SK-N-SH (cell line): ENCODE results near the gene HDGFL3. TPM values are rescaled to one million over a fixed set of nuclear protein-coding genes. Genes with fewer than 3 reads are reported as not detected.

Source experiments
- CTCF ChIA-PET: fragments of 300-600, 350-600 bp; formaldehyde crosslinking; extraction: SDS; loops from one replicate; lab custom pipeline; 2021; lab: Yijun Ruan, JAX
- POLR2A ChIA-PET: fragments of 350-600 bp; sonication (Branson Sonifier 250); formaldehyde crosslinking; extraction: SDS; loops from one replicate; lab custom pipeline; 2020; ENCODE audit warnings: antibody characterized with exemption, inconsistent platforms; lab: Yijun Ruan, JAX
- DNase-seq: peaks from one replicate; pipeline ENCODE4 v3.0.0; 2012
- H2AFZ ChIP-seq: fragments of 200-600 bp; sonication (generic); 2 replicates; pipeline ENCODE4 v1.8.1; 2016; ENCODE audit warnings: antibody characterized with exemption, mild to moderate bottlenecking, low read depth
- H3F3A ChIP-seq: fragments of 200-600 bp; sonication (generic); replicated peaks from 2 replicates; pipeline ENCODE3; 2016; ENCODE audit warnings: antibody characterized with exemption, mild to moderate bottlenecking; ENCODE audit not compliant: insufficient read depth
- H3K27ac ChIP-seq, 2 experiments: fragments of 200-500 bp in 1 of 2; fragments of 200-600 bp in 1 of 2; sonication (Bioruptor generic) in 1 of 2; sonication (generic), shearing (Covaris generic) in 1 of 2; 2 replicates each; pipeline versions ENCODE4 v1.5.1 to v1.6.1; 2014 to 2016; ENCODE audit warnings: low read depth in 2 of 2, inconsistent platforms in 1 of 2, low read length in 1 of 2, mild to moderate bottlenecking in 1 of 2, mixed read lengths in 1 of 2
- H3K27me3 ChIP-seq: fragments of 200-600 bp; sonication (generic), shearing (Covaris generic); 2 replicates; pipeline ENCODE4 v1.6.1; 2016; ENCODE audit warnings: mixed run types; ENCODE audit not compliant: insufficient read depth
- H3K36me3 ChIP-seq, 2 experiments: fragments of 200-500 bp in 1 of 2; fragments of 200-600 bp in 1 of 2; sonication (Bioruptor generic) in 1 of 2; sonication (generic) in 1 of 2; replicated peaks in 1 of 2; 2 replicates each; pipeline versions ENCODE3 to v1.5.1; 2014 to 2016; ENCODE audit warnings: low read length in 1 of 2, mild to moderate bottlenecking in 1 of 2; ENCODE audit not compliant: insufficient read depth in 2 of 2, control insufficient read depth in 1 of 2
- H3K4me1 ChIP-seq, 2 experiments: fragments of 200-500 bp in 1 of 2; fragments of 200-600 bp in 1 of 2; sonication (Bioruptor generic) in 1 of 2; sonication (generic), shearing (Covaris generic) in 1 of 2; 2 replicates each; pipeline versions ENCODE4 v1.5.1 to v1.6.1; 2014 to 2016; ENCODE audit warnings: low read depth in 1 of 2, low read length in 1 of 2, mixed run types in 1 of 2; ENCODE audit not compliant: insufficient read depth in 2 of 2, control insufficient read depth in 1 of 2
- H3K4me2 ChIP-seq: fragments of 200-600 bp; sonication (generic), shearing (Covaris generic); 2 replicates; pipeline ENCODE4 v1.6.1; 2017; ENCODE audit warnings: mixed run types
- H3K4me3 ChIP-seq, 2 experiments: fragments of 200-500 bp in 1 of 2; fragments of 200-600 bp in 1 of 2; sonication (Bioruptor generic) in 1 of 2; sonication (generic), shearing (Covaris generic) in 1 of 2; 2 replicates each; pipeline versions ENCODE4 v1.5.1 to v1.8.1; 2014 to 2016; ENCODE audit warnings: low read depth in 2 of 2, inconsistent platforms in 1 of 2, low read length in 1 of 2, mild to moderate bottlenecking in 1 of 2, mixed read lengths in 1 of 2, moderate library complexity in 1 of 2
- H3K79me2 ChIP-seq: fragments of 200-600 bp; sonication (generic); 2 replicates; pipeline ENCODE4 v1.8.1; 2017; ENCODE audit warnings: mild to moderate bottlenecking; ENCODE audit not compliant: insufficient read depth
- H3K9ac ChIP-seq: fragments of 200-600 bp; sonication (generic); 2 replicates; pipeline ENCODE4 v1.6.1; 2017; ENCODE audit warnings: mixed run types
- H3K9me2 ChIP-seq: fragments of 200-600 bp; sonication (generic); 2 replicates; pipeline ENCODE4 v1.6.1; 2017; ENCODE audit warnings: mixed run types
- H3K9me3 ChIP-seq: fragments of 200-600 bp; sonication (generic); 2 replicates; pipeline ENCODE4 v1.6.1; 2017; ENCODE audit warnings: mixed run types, mild to moderate bottlenecking, moderate library complexity
- H4K20me1 ChIP-seq: fragments of 200-600 bp; sonication (generic); 2 replicates; pipeline ENCODE4 v1.6.1; 2017; ENCODE audit warnings: mild to moderate bottlenecking, mixed run types; ENCODE audit not compliant: insufficient read depth
- EP300 ChIP-seq, 2 experiments: IDR thresholded peaks; 2 replicates each; pipeline versions ENCODE4 v1.4.0 to v1.6.1; 2012; ENCODE audit warnings: borderline replicate concordance in 1 of 2, low read depth in 1 of 2, low read length in 1 of 2
- FOSL2 ChIP-seq: IDR thresholded peaks from 2 replicates; pipeline ENCODE4 v1.4.0; 2012; ENCODE audit warnings: low read depth, mild to moderate bottlenecking, moderate library complexity, borderline replicate concordance
- FOXJ3 ChIP-seq: sonication (generic); formaldehyde crosslinking; IDR thresholded peaks from 2 replicates; pipeline ENCODE4 v1.5.1; 2020; ENCODE audit warnings: mild to moderate bottlenecking, missing genetic modification reagents
- GABPA ChIP-seq: IDR thresholded peaks from 2 replicates; pipeline ENCODE4 v1.4.0; 2012; ENCODE audit warnings: low read depth, mild to moderate bottlenecking
- JUND ChIP-seq: IDR thresholded peaks from 2 replicates; pipeline ENCODE4 v1.4.0; 2012
- MEF2A ChIP-seq: IDR thresholded peaks from 2 replicates; pipeline ENCODE4 v1.4.0; 2012; ENCODE audit warnings: low read depth, borderline replicate concordance
- MXI1 ChIP-seq: IDR thresholded peaks from 2 replicates; pipeline ENCODE4 v1.6.1; 2012; ENCODE audit warnings: mild to moderate bottlenecking, low read depth, low read length, improper control_type of control experiment
- NRF1 ChIP-seq: IDR thresholded peaks from 2 replicates; pipeline ENCODE4 v1.6.1; 2012; ENCODE audit warnings: low read depth, mild to moderate bottlenecking, low read length
- POLR2AphosphoS5 ChIP-seq: IDR thresholded peaks from 2 replicates; pipeline ENCODE4 v1.6.1; 2012; ENCODE audit warnings: low read depth, low read length
- RXRA ChIP-seq: IDR thresholded peaks from 2 replicates; pipeline ENCODE4 v1.4.0; 2012; ENCODE audit warnings: low read depth, mild to moderate bottlenecking, borderline replicate concordance
- TAF1 ChIP-seq: IDR thresholded peaks from 2 replicates; pipeline ENCODE4 v1.6.1; 2012; ENCODE audit warnings: low read depth, mild to moderate bottlenecking, low read length, moderate library complexity, borderline replicate concordance
- TEAD4 ChIP-seq: IDR thresholded peaks from 2 replicates; pipeline ENCODE4 v1.4.0; 2012; ENCODE audit warnings: mild to moderate bottlenecking, borderline replicate concordance; ENCODE audit not compliant: insufficient read depth
- YY1 ChIP-seq: IDR thresholded peaks from 2 replicates; pipeline ENCODE4 v1.4.0; 2012; ENCODE audit warnings: low read depth, mild to moderate bottlenecking
- WGBS: methylation state at CpG from one replicate; pipeline ENCODE4 v1.1.6; 2017; ENCODE audit warnings: low lambda C conversion rate; 5-methylcytosine and 5-hydroxymethylcytosine counted together
- polyA plus RNA-seq, 3 experiments: library from polyadenylated mRNA; depleted of rRNA; stranded (reverse); fragments of >200 nt; gene quantifications; 2 replicates each; pipeline ENCODE4 v1.2.3, GENCODE V29; 2012
- TF ChIP-seq, protein P1 (sequence below): fragments of 150-350 bp; IDR thresholded peaks from 2 replicates; pipeline ENCODE4 v1.6.1; 2017; ENCODE audit warnings: antibody characterized with exemption, low read length, low read depth, borderline replicate concordance
- TF ChIP-seq, protein P2 (sequence below): IDR thresholded peaks from 2 replicates; pipeline ENCODE4; 2012
- TF ChIP-seq, protein P3 (sequence below): fragments of 150-350 bp; IDR thresholded peaks from 2 replicates; pipeline ENCODE4 v1.6.1; 2016; ENCODE audit warnings: mild to moderate bottlenecking, low read depth, low read length
- TF ChIP-seq, protein P4 (sequence below): IDR thresholded peaks from 2 replicates; pipeline ENCODE4 v1.4.0; 2012; ENCODE audit warnings: low read depth, borderline replicate concordance
- TF ChIP-seq, protein P5 (sequence below): fragments of 200-600 bp; sonication (generic); IDR thresholded peaks from 2 replicates; pipeline ENCODE4 v1.6.1; 2017; ENCODE audit warnings: antibody characterized with exemption, mild to moderate bottlenecking, moderate library complexity
- TF ChIP-seq, protein P6 (sequence below): IDR thresholded peaks from 2 replicates; pipeline ENCODE4 v1.4.0; 2012; ENCODE audit warnings: low read depth, borderline replicate concordance
- TF ChIP-seq, protein P7 (sequence below): IDR thresholded peaks from 2 replicates; pipeline ENCODE4 v1.4.0; 2012; ENCODE audit warnings: low read depth

HDGFL3 gene
- polyA plus RNA-seq, 1 of the 3 experiments (the other 2 are of a cell fraction): 8.0 TPM

DNA sequence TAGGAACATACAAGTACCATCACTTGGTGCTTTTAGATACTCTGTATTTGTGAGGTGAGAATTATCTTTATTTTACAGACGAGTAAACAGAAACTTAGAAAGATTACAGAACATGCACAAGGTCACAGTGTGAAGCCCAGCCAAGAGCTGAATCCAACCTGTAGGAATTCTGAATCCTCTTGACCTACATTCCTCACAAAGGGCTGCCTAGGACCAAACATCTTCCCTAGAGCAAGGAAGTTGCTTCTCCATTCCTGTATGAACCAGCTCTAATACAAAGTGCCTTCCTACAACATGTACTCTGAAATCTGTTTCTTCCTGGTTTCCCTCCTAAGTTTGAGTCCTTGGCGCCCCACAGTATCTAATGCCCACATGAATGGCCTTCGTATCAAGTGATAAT lies 2.9 kb downstream of the HDGFL3 start:
- H3K27ac ChIP-seq: 0 out of 4 replicates have a peak overlapping the region, but pooled peaks of 1 of the 2 experiments have one; percentile 77
- peaks cover 27% of the 10 kb centered on the region for H4K20me1 ChIP-seq
- TF ChIP-seq FOSL2 (no peak), YY1 (no peak)
- TF ChIP-seq, protein P1, sequence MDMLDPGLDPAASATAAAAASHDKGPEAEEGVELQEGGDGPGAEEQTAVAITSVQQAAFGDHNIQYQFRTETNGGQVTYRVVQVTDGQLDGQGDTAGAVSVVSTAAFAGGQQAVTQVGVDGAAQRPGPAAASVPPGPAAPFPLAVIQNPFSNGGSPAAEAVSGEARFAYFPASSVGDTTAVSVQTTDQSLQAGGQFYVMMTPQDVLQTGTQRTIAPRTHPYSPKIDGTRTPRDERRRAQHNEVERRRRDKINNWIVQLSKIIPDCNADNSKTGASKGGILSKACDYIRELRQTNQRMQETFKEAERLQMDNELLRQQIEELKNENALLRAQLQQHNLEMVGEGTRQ: no peak
- TF ChIP-seq, protein P2, sequence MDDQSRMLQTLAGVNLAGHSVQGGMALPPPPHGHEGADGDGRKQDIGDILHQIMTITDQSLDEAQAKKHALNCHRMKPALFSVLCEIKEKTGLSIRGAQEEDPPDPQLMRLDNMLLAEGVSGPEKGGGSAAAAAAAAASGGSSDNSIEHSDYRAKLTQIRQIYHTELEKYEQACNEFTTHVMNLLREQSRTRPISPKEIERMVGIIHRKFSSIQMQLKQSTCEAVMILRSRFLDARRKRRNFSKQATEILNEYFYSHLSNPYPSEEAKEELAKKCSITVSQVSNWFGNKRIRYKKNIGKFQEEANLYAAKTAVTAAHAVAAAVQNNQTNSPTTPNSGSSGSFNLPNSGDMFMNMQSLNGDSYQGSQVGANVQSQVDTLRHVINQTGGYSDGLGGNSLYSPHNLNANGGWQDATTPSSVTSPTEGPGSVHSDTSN: no peak
- H3K4me1 ChIP-seq: peaks cover 0 to 20% of the 10 kb centered on the region in 2 experiments; a peak in 2 of 4 replicates
- CTCF ChIA-PET: interaction anchor here (1.0 kb wide), 1 partner anchor 8 kb away, joined by 3 read pairs; no protein-coding TSS in a partner anchor
- peaks cover 24% of the 10 kb centered on the region for H3F3A ChIP-seq
- POLR2A ChIA-PET: no interaction called here
- 89% methylated on average over 3 of the region's 3 CpGs for WGBS
- peaks cover 73% of the 10 kb centered on the region for H3K79me2 ChIP-seq
- DNase-seq: no peak
- H3K9ac ChIP-seq: no peak overlapping the region
- H3K27me3 ChIP-seq: no peaks in the 10 kb centered on the region
- H3K9me2 ChIP-seq: no peaks in the 10 kb centered on the region
- H3K4me2 ChIP-seq: peak overlapping the region; percentile 17
- H2AFZ ChIP-seq: no peak overlapping the region
- peak overlapping the region in 1 of 2 experiments; percentile 10; a peak in 2 of 4 replicates for H3K4me3 ChIP-seq
- H3K36me3 ChIP-seq: no peaks in the 10 kb centered on the region
- no peaks in the 10 kb centered on the region for H3K9me3 ChIP-seq

DNA sequence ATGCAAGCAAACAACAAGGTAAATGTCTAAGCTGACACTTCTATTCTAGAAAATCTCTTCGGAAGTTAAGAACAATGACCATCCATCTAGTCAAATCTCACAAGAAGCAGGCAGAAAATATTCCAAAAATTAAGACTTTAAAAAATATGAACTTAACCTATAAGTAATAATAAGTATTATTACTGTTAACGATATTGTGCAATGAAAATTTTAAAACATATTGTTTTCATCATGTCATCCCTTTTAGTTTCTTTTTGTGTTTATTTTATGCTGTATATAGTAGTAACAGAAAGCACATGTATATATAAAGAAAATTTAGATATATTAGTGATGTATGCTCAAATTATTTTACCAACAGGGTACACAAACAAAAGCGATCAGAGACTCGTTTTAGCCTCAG lies 4.1 kb downstream of the HDGFL3 start:
- Histone ChIP-seq H3K27me3 (no peaks in the 10 kb centered on the region), H3K27ac (no peak overlapping the region), H3K9me2 (no peaks in the 10 kb centered on the region), H3K4me2 (no peak overlapping the region), H3K79me2 (peaks cover 84% of the 10 kb centered on the region), H3K9me3 (no peaks in the 10 kb centered on the region), H3K4me1 (peaks cover 0 to 16% of the 10 kb centered on the region in 2 experiments; a peak in 2 of 4 replicates), H4K20me1 (peaks cover 29% of the 10 kb centered on the region), H3K36me3 (no peaks in the 10 kb centered on the region), H3F3A (peaks cover 21% of the 10 kb centered on the region), H3K4me3 (no peak overlapping the region), H3K9ac (no peak overlapping the region), H2AFZ (no peak overlapping the region)
- POLR2A ChIA-PET: no interaction called here
- 96% methylated on average over 4 of the region's 4 CpGs for WGBS
- CTCF ChIA-PET: no interaction called here
- no peak for DNase-seq
- TF ChIP-seq POLR2AphosphoS5: no peak
- TF ChIP-seq, protein P3, sequence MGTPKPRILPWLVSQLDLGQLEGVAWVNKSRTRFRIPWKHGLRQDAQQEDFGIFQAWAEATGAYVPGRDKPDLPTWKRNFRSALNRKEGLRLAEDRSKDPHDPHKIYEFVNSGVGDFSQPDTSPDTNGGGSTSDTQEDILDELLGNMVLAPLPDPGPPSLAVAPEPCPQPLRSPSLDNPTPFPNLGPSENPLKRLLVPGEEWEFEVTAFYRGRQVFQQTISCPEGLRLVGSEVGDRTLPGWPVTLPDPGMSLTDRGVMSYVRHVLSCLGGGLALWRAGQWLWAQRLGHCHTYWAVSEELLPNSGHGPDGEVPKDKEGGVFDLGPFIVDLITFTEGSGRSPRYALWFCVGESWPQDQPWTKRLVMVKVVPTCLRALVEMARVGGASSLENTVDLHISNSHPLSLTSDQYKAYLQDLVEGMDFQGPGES: no peak
- TF ChIP-seq, protein P4, sequence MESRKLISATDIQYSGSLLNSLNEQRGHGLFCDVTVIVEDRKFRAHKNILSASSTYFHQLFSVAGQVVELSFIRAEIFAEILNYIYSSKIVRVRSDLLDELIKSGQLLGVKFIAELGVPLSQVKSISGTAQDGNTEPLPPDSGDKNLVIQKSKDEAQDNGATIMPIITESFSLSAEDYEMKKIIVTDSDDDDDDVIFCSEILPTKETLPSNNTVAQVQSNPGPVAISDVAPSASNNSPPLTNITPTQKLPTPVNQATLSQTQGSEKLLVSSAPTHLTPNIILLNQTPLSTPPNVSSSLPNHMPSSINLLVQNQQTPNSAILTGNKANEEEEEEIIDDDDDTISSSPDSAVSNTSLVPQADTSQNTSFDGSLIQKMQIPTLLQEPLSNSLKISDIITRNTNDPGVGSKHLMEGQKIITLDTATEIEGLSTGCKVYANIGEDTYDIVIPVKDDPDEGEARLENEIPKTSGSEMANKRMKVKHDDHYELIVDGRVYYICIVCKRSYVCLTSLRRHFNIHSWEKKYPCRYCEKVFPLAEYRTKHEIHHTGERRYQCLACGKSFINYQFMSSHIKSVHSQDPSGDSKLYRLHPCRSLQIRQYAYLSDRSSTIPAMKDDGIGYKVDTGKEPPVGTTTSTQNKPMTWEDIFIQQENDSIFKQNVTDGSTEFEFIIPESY: no peak
- no peak for TF ChIP-seq RXRA
- TF ChIP-seq FOSL2: no peak
- no peak for TF ChIP-seq GABPA
- TF ChIP-seq MEF2A: no peak
- TF ChIP-seq TAF1: no peak
- TF ChIP-seq TEAD4: no peak
- TF ChIP-seq, protein P5, sequence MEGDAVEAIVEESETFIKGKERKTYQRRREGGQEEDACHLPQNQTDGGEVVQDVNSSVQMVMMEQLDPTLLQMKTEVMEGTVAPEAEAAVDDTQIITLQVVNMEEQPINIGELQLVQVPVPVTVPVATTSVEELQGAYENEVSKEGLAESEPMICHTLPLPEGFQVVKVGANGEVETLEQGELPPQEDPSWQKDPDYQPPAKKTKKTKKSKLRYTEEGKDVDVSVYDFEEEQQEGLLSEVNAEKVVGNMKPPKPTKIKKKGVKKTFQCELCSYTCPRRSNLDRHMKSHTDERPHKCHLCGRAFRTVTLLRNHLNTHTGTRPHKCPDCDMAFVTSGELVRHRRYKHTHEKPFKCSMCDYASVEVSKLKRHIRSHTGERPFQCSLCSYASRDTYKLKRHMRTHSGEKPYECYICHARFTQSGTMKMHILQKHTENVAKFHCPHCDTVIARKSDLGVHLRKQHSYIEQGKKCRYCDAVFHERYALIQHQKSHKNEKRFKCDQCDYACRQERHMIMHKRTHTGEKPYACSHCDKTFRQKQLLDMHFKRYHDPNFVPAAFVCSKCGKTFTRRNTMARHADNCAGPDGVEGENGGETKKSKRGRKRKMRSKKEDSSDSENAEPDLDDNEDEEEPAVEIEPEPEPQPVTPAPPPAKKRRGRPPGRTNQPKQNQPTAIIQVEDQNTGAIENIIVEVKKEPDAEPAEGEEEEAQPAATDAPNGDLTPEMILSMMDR: no peak
- TF ChIP-seq, protein P6, sequence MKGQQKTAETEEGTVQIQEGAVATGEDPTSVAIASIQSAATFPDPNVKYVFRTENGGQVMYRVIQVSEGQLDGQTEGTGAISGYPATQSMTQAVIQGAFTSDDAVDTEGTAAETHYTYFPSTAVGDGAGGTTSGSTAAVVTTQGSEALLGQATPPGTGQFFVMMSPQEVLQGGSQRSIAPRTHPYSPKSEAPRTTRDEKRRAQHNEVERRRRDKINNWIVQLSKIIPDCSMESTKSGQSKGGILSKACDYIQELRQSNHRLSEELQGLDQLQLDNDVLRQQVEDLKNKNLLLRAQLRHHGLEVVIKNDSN: no peak
- no peak for TF ChIP-seq EP300 (IDR thresholded peaks at IDR 0.05; ENCODE audit: borderline replicate concordance in 1 of 2, low read depth in 1 of 2, low read length in 1 of 2)
- TF ChIP-seq FOXJ3 (CRISPR knock-in tag): no peak
- no peak for TF ChIP-seq JUND
- TF ChIP-seq MXI1: no peak
- TF ChIP-seq, protein P7, sequence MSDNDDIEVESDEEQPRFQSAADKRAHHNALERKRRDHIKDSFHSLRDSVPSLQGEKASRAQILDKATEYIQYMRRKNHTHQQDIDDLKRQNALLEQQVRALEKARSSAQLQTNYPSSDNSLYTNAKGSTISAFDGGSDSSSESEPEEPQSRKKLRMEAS: no peak
- no peak for TF ChIP-seq NRF1
